K562 (cell line): ENCODE measurements around the gene PLPP1. TPM values are rescaled to one million over a fixed set of nuclear protein-coding genes. Genes with fewer than 3 reads are reported as not detected.

Experiments
- ATAC-seq: fragments of 200-7000 bp; cut with Tn5 transposase; 3 replicates; pipeline ENCODE4 v1.9.1; 2020; ENCODE audit warnings: moderate library complexity
- BruUV-seq: library from RNA; stranded (reverse); fragments of 400-500 nt; replicated peaks from 2 replicates; lab custom pipeline; 2021; lab: Mats Ljungman, UMichigan
- CTCF ChIA-PET: fragments of 300-600 bp; formaldehyde crosslinking; extraction: SDS; loops from one replicate; lab custom pipeline; 2021; ENCODE audit warnings: low intra/inter-chr PET ratio; lab: Yijun Ruan, JAX
- POLR2A ChIA-PET: fragments of 300-600, 350-650 bp; sonication (Branson Sonifier 250); formaldehyde crosslinking; extraction: SDS; loops from one replicate; lab custom pipeline; 2021; ENCODE audit warnings: antibody characterized with exemption, inconsistent platforms; lab: Yijun Ruan, JAX
- DNase-seq, 4 experiments: peaks; one replicate each; pipeline versions ENCODE4 v3.0.0 to v3.0.0-alpha.2; 2011 to 2018; ENCODE audit warnings: low spot score in 3 of 4, mixed read lengths in 3 of 4; ENCODE audit errors: extremely low read depth in 1 of 4
- FAIRE-seq: peaks from 2 replicates; lab custom pipeline; 2011; peaks lifted over from hg19 to GRCh38; lab: Jason Lieb, UNC
- H2AFZ ChIP-seq: 2 replicates; pipeline ENCODE4 v1.6.0; 2011; ENCODE audit warnings: low read depth, low read length, control low read depth, inconsistent platforms
- H3K27ac ChIP-seq: fragments of 200-600 bp; 3 replicates; pipeline ENCODE4 v1.8.0; 2011; ENCODE audit warnings: low read depth, mild to moderate bottlenecking, control low read depth, inconsistent platforms, low read length, moderate library complexity, mixed read lengths; ENCODE audit errors: extremely low read depth
- H3K27me3 ChIP-seq, 2 experiments: fragments of 300-600 bp in 1 of 2; 2 replicates in 1 of 2; 3 replicates in 1 of 2; pipeline versions ENCODE4 v1.6.0 to v1.8.0; 2011; ENCODE audit warnings: inconsistent platforms in 2 of 2, low read length in 2 of 2, mild to moderate bottlenecking in 1 of 2, mixed read lengths in 1 of 2, moderate library complexity in 1 of 2; ENCODE audit not compliant: control insufficient read depth in 2 of 2, insufficient read depth in 2 of 2
- H3K36me3 ChIP-seq: fragments of 300-600 bp; 3 replicates; pipeline ENCODE4 v1.8.0; 2011; ENCODE audit warnings: mild to moderate bottlenecking, low read length, inconsistent platforms; ENCODE audit not compliant: control insufficient read depth, insufficient read depth
- H3K4me1 ChIP-seq, 2 experiments: fragments of 200-600 bp in 1 of 2; replicated peaks in 1 of 2; 2 replicates in 1 of 2; 3 replicates in 1 of 2; pipeline versions ENCODE4 v1.5.1 to v1.8.0; 2011; ENCODE audit warnings: inconsistent platforms in 2 of 2, low read length in 2 of 2, mild to moderate bottlenecking in 1 of 2, mixed read lengths in 1 of 2, moderate library complexity in 1 of 2; ENCODE audit not compliant: control insufficient read depth in 2 of 2, insufficient read depth in 2 of 2
- H3K4me2 ChIP-seq: 2 replicates; pipeline ENCODE4 v1.6.1; 2011; ENCODE audit warnings: low read length, control low read depth, inconsistent platforms, mixed read lengths; ENCODE audit not compliant: insufficient read depth
- H3K4me3 ChIP-seq: fragments of 200-600 bp; sonication (generic), shearing (Covaris generic); 2 replicates; pipeline ENCODE4 v1.5.1; 2016; ENCODE audit warnings: control low read depth, inconsistent platforms
- H3K79me2 ChIP-seq: fragments of 200-600 bp; 3 replicates; pipeline ENCODE4 v1.8.0; 2011; ENCODE audit warnings: low read length, inconsistent platforms; ENCODE audit not compliant: control insufficient read depth, insufficient read depth
- H3K9ac ChIP-seq, 2 experiments: 2 replicates each; pipeline versions ENCODE4 v1.6.0 to v1.6.1; 2011; ENCODE audit warnings: low read depth in 2 of 2, low read length in 2 of 2, control low read depth in 1 of 2, inconsistent platforms in 1 of 2, mild to moderate bottlenecking in 1 of 2, mixed read lengths in 1 of 2; ENCODE audit not compliant: insufficient read depth in 1 of 2
- H3K9me1 ChIP-seq: one replicate; pipeline ENCODE4 v1.6.0; 2011; ENCODE audit warnings: inconsistent platforms, mild to moderate bottlenecking, low read length, moderate library complexity; ENCODE audit not compliant: control insufficient read depth, insufficient read depth
- H3K9me3 ChIP-seq: replicated peaks from 2 replicates; pipeline ENCODE4 v1.5.1; 2011; ENCODE audit warnings: low read depth, low read length, inconsistent platforms; ENCODE audit not compliant: control insufficient read depth, insufficient read depth
- H4K20me1 ChIP-seq: replicated peaks from 2 replicates; pipeline ENCODE4 v1.6.1; 2011; ENCODE audit warnings: low read length, inconsistent platforms, mixed read lengths; ENCODE audit not compliant: control insufficient read depth, insufficient read depth
- ATF7 ChIP-seq: fragments of 450-650 bp; IDR thresholded peaks from 2 replicates; pipeline ENCODE4 v1.7.1; 2014; ENCODE audit warnings: mild to moderate bottlenecking, moderate library complexity
- E2F3 ChIP-seq: fragments of 250-450 bp; sonication (Bioruptor Pico); IDR thresholded peaks from 2 replicates; pipeline ENCODE4 v1.4.0; 2020; ENCODE audit warnings: mild to moderate bottlenecking
- ERF ChIP-seq: fragments of 450-650 bp; formaldehyde crosslinking; IDR thresholded peaks from 2 replicates; pipeline ENCODE4 v1.4.0; 2020; ENCODE audit warnings: mild to moderate bottlenecking, mixed read lengths
- FOXM1 ChIP-seq, 2 experiments: fragments of 450-650 bp in 1 of 2; sonication (generic) in 1 of 2; formaldehyde crosslinking in 1 of 2; IDR thresholded peaks; 2 replicates each; pipeline versions ENCODE4 v1.6.1 to v1.9.0; 2017 to 2022; ENCODE audit warnings: low read depth in 2 of 2, mild to moderate bottlenecking in 2 of 2, missing genetic modification reagents in 1 of 2, moderate library complexity in 1 of 2
- GABPB2 ChIP-seq: fragments of 250-450 bp; sonication (Bioruptor Pico); conservative IDR thresholded peaks from 2 replicates; pipeline ENCODE4 v1.5.1; 2021; ENCODE audit warnings: mild to moderate bottlenecking
- KLF10 ChIP-seq: fragments of 250-450 bp; sonication (Bioruptor Pico); IDR thresholded peaks from 2 replicates; pipeline ENCODE4 v1.6.1; 2021; ENCODE audit warnings: matching md5 sums
- NR2F6 ChIP-seq: fragments of 450-650 bp; formaldehyde crosslinking; IDR thresholded peaks from 2 replicates; pipeline ENCODE4 v1.4.0; 2020; ENCODE audit warnings: mild to moderate bottlenecking
- PCBP2 ChIP-seq: fragments of 200-400 bp; formaldehyde crosslinking; IDR thresholded peaks from 2 replicates; pipeline ENCODE4 v1.6.1; 2018; ENCODE audit warnings: low read length, low read depth, mild to moderate bottlenecking, moderate library complexity; ENCODE audit not compliant: poor library complexity, severe bottlenecking
- POU5F1 ChIP-seq: fragments of 150-350 bp; IDR thresholded peaks from 2 replicates; pipeline ENCODE4 v1.6.1; 2014; ENCODE audit warnings: borderline replicate concordance, low read length, low read depth, mild to moderate bottlenecking; ENCODE audit not compliant: partially characterized antibody
- RAD51 ChIP-seq: fragments of 450-650 bp; IDR thresholded peaks from 2 replicates; pipeline ENCODE4 v1.7.1; 2016; ENCODE audit warnings: low read depth, mild to moderate bottlenecking, borderline replicate concordance
- RBFOX2 ChIP-seq: fragments of 200-400 bp; formaldehyde crosslinking; IDR thresholded peaks from 2 replicates; pipeline ENCODE4 v1.6.1; 2017; ENCODE audit warnings: low read depth, mild to moderate bottlenecking, low read length, moderate library complexity
- TAF1 ChIP-seq: IDR thresholded peaks from 2 replicates; pipeline ENCODE4 v1.6.1; 2011; ENCODE audit warnings: mild to moderate bottlenecking, low read length, moderate library complexity; ENCODE audit not compliant: insufficient read depth, control insufficient read depth, severe bottlenecking; ENCODE audit errors: extremely low read depth
- XRCC4 ChIP-seq: IDR thresholded peaks from one replicate; pipeline ENCODE4 v1.6.1; 2011; ENCODE audit not compliant: insufficient read depth, insufficient read length; ENCODE audit errors: extremely low read depth
- ZBED1 ChIP-seq: IDR thresholded peaks from 2 replicates; pipeline ENCODE4 v1.6.1; 2014
- ZBTB1 ChIP-seq: sonication (generic); formaldehyde crosslinking; IDR thresholded peaks from 2 replicates; pipeline ENCODE4 v1.8.1; 2023; ENCODE audit warnings: missing genetic modification reagents, low read depth, mild to moderate bottlenecking, borderline replicate concordance
- ZNF197 ChIP-seq: fragments of 200-800 bp; sonication (Bioruptor generic); IDR thresholded peaks from 2 replicates; pipeline ENCODE4 v1.6.1; 2016; ENCODE audit warnings: low read depth, missing genetic modification characterization, missing compliant biosample characterization
- ZNF41 ChIP-seq: fragments of 250-450 bp; sonication (Bioruptor Pico); conservative IDR thresholded peaks from 2 replicates; pipeline ENCODE4 v1.4.0; 2020; ENCODE audit warnings: mild to moderate bottlenecking
- ZNF75A ChIP-seq: fragments of 450-650 bp; formaldehyde crosslinking; IDR thresholded peaks from 2 replicates; pipeline ENCODE4 v1.4.0; 2020; ENCODE audit warnings: mild to moderate bottlenecking
- WGBS: fragments of 100-300 bp; shearing (Covaris generic); methylation state at CpG from one replicate; pipeline ENCODE4 v1.1.6; 2016; ENCODE audit warnings: low coverage, mixed read lengths; ENCODE audit not compliant: insufficient coverage; ENCODE audit errors: missing lambda C conversion rate; 5-methylcytosine and 5-hydroxymethylcytosine counted together
- in situ Hi-C: fragments of 300-500 bp; cut with MboI; formaldehyde crosslinking; loops from 4 replicates; pipeline ENCODE4 v1.15.0; 2018; ENCODE audit warnings: inconsistent platforms, mixed read lengths
- intact Hi-C: fragments of 100-400 bp; cut with micrococcal nuclease; formaldehyde crosslinking; loops from 2 replicates; pipeline ENCODE4 v1.14.2; 2022
- polyA plus RNA-seq, 8 experiments: library from polyadenylated mRNA; depleted of rRNA in 4 of 8; stranded (reverse) in 5 of 8; unstranded in 3 of 8; fragments of >200 nt; fragmentation: Nextera tagmentation in 2 of 8; fragmentation: Illumina TruSeq in 1 of 8; extraction: Ambion mirVana in 2 of 8; extraction: Trizol in 1 of 8; gene quantifications; 2 replicates each; pipeline versions ENCODE4 v1.2.1 to v1.2.3, GENCODE V29; 2011 to 2014; ENCODE audit warnings: inconsistent platforms in 1 of 8, missing spikeins in 1 of 8
- total RNA-seq, 7 experiments: library from RNA; depleted of rRNA in 6 of 7; stranded (reverse); fragments of >200 nt in 6 of 7; fragmentation: Illumina TruSeq in 2 of 7; extraction: Trizol in 2 of 7; gene quantifications; 2 replicates each; pipeline versions ENCODE4 v1.2.1 to v1.2.3, GENCODE V29; 2011 to 2021; ENCODE audit warnings: low replicate concordance in 1 of 7
- TF ChIP-seq, protein P1 (sequence below): fragments of 450-650 bp; IDR thresholded peaks from 2 replicates; pipeline ENCODE4 v1.6.1; 2017; ENCODE audit warnings: antibody characterized with exemption
- TF ChIP-seq, protein P2 (sequence below): sonication (generic); formaldehyde crosslinking; IDR thresholded peaks from 2 replicates; pipeline ENCODE4 v1.8.0; 2022; ENCODE audit warnings: missing genetic modification reagents, mild to moderate bottlenecking, moderate library complexity, borderline replicate concordance
- TF ChIP-seq, protein P3 (sequence below): fragments of 250-450 bp; sonication (Bioruptor Pico); IDR thresholded peaks from 2 replicates; pipeline ENCODE4 v1.9.0; 2021; ENCODE audit warnings: mild to moderate bottlenecking

Gene PLPP1
- total and polyA plus RNA-seq, 9 of the 15 experiments (the other 6 are each of a cell fraction or from before 2014, with no cell fraction given): 0.04 to 0.24 (median 0.04) TPM; not detected in 6

DNA sequence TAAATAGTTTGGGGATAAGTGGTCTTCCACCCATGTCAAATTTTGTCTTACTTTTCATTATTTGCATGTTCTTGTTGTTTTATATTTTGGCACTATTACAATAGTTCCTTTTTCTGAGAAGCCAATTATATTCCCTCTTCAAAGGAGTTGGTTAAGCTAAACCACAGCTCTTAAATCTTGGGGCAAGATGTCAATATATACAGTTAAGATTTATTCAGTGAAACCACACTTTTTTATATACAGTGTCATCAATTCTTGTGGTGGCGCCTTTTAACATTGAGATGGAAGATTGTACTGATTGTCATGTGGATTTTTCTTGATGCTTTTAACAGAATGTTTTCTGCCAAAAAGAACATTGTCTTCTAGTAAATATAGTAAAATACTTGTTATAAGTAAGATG, 122.9 kb downstream of the PLPP1 start (continued):
- TF ChIP-seq, protein P1, sequence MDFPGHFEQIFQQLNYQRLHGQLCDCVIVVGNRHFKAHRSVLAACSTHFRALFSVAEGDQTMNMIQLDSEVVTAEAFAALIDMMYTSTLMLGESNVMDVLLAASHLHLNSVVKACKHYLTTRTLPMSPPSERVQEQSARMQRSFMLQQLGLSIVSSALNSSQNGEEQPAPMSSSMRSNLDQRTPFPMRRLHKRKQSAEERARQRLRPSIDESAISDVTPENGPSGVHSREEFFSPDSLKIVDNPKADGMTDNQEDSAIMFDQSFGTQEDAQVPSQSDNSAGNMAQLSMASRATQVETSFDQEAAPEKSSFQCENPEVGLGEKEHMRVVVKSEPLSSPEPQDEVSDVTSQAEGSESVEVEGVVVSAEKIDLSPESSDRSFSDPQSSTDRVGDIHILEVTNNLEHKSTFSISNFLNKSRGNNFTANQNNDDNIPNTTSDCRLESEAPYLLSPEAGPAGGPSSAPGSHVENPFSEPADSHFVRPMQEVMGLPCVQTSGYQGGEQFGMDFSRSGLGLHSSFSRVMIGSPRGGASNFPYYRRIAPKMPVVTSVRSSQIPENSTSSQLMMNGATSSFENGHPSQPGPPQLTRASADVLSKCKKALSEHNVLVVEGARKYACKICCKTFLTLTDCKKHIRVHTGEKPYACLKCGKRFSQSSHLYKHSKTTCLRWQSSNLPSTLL: no peak
- no peak for TF ChIP-seq RBFOX2
- TF ChIP-seq FOXM1 (IDR thresholded peaks at IDR 0.05; ENCODE audit: low read depth): no peak
- no peak for TF ChIP-seq FOXM1 (CRISPR knock-in tag; IDR thresholded peaks at IDR 0.05; ENCODE audit: low read depth)
- no peak for TF ChIP-seq ZNF197 (CRISPR knock-in tag)
- no peak for TF ChIP-seq NR2F6 (CRISPR knock-in tag)
- no peak for TF ChIP-seq POU5F1

DNA sequence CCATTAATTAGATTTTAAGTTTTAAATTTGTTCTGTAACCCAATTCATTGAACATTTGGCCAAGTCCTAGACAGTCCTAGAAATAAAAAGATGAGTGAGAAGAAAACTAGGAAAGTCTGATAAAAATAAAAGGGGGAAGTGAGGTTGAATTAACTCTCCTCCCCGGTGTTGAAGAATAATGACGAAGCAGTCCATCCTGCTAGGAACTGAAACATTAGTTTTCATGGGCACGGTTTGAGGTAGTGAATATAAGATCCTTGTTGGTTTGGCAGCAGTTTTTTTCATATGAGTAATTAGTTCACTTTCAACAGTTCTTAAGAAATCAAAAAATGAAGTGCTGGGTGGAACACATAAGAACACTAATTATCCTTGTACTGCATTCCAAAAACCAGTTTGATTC, 123.9 kb downstream of the PLPP1 start:
- H3K36me3 ChIP-seq: peaks cover 81% of the 10 kb centered on the region
- intact Hi-C loops: no loop called here
- H3K27me3 ChIP-seq: no peaks in the 10 kb centered on the region
- in situ Hi-C loops: no loop called here
- no peak overlapping the region for H3K9ac ChIP-seq
- H3K9me1 ChIP-seq: no peaks in the 10 kb centered on the region
- CTCF ChIA-PET: no interaction called here
- WGBS: 100% methylated on average over 3 of the region's 3 CpGs
- H2AFZ ChIP-seq: no peak overlapping the region
- H3K27ac ChIP-seq: no peak overlapping the region
- H3K79me2 ChIP-seq: no peaks in the 10 kb centered on the region
- no TSS peak for BruUV-seq
- H3K4me2 ChIP-seq: no peak overlapping the region
- H4K20me1 ChIP-seq: no peaks in the 10 kb centered on the region
- no peak overlapping the region for H3K4me3 ChIP-seq
- DNase-seq (no peak), ATAC-seq (no peak), FAIRE-seq (no peak)
- POLR2A ChIA-PET: no interaction called here
- no peaks in the 10 kb centered on the region for H3K4me1 ChIP-seq
- no peaks in the 10 kb centered on the region for H3K9me3 ChIP-seq
- no peak for TF ChIP-seq TAF1
- no peak for TF ChIP-seq ZNF41 (CRISPR knock-in tag)
- no peak for TF ChIP-seq RAD51
- no peak for TF ChIP-seq ZBTB1
- TF ChIP-seq, protein P2, sequence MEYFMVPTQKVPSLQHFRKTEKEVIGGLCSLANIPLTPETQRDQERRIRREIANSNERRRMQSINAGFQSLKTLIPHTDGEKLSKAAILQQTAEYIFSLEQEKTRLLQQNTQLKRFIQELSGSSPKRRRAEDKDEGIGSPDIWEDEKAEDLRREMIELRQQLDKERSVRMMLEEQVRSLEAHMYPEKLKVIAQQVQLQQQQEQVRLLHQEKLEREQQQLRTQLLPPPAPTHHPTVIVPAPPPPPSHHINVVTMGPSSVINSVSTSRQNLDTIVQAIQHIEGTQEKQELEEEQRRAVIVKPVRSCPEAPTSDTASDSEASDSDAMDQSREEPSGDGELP (CRISPR knock-in tag): no peak
- no peak for TF ChIP-seq KLF10
- no peak for TF ChIP-seq ERF (CRISPR knock-in tag)
- TF ChIP-seq ATF7: no peak
- TF ChIP-seq E2F3 (CRISPR knock-in tag): no peak
- no peak for TF ChIP-seq XRCC4
- TF ChIP-seq GABPB2: no peak
- TF ChIP-seq ZBED1: no peak
- TF ChIP-seq ZNF75A (CRISPR knock-in tag): no peak
- no peak for TF ChIP-seq PCBP2
- TF ChIP-seq, protein P3, sequence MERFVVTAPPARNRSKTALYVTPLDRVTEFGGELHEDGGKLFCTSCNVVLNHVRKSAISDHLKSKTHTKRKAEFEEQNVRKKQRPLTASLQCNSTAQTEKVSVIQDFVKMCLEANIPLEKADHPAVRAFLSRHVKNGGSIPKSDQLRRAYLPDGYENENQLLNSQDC (CRISPR knock-in tag): no peak
